Calu3 (cell line): Measurements from ENCODE around the gene RAB11FIP4. TPM values are rescaled to one million over a fixed set of nuclear protein-coding genes. Genes with fewer than 3 reads are reported as not detected.

Experiments
- BruUV-seq: library from RNA; stranded (reverse); fragments of 400-500 nt; replicated peaks from 2 replicates; lab custom pipeline; 2021; lab: Mats Ljungman, UMichigan
- CTCF ChIA-PET: fragments of 300-600 bp; sonication (Branson Sonifier 250); formaldehyde crosslinking; loops from one replicate; lab custom pipeline; 2022; ENCODE audit warnings: antibody characterized with exemption; lab: Charles Lee
- DNase-seq: peaks from one replicate; pipeline ENCODE4 v3.0.0; 2022
- H3K27ac Mint-ChIP-seq: one replicate; pipeline ENCODE4 v1.8.0; 2022; ENCODE audit warnings: mixed read lengths; ENCODE audit not compliant: unreplicated experiment
- H3K27me3 Mint-ChIP-seq: one replicate; pipeline ENCODE4 v1.8.0; 2022; ENCODE audit warnings: mixed read lengths; ENCODE audit not compliant: unreplicated experiment
- H3K36me3 Mint-ChIP-seq: one replicate; pipeline ENCODE4 v1.8.0; 2022; ENCODE audit warnings: mild to moderate bottlenecking, moderate library complexity, mixed read lengths; ENCODE audit not compliant: insufficient read depth, unreplicated experiment
- H3K4me1 Mint-ChIP-seq: one replicate; pipeline ENCODE4 v1.8.0; 2022; ENCODE audit warnings: mild to moderate bottlenecking, low read depth, mixed read lengths; ENCODE audit not compliant: unreplicated experiment
- H3K4me3 Mint-ChIP-seq: one replicate; pipeline ENCODE4 v1.8.0; 2022; ENCODE audit warnings: mild to moderate bottlenecking, low read depth, moderate library complexity, mixed read lengths; ENCODE audit not compliant: unreplicated experiment
- H3K9me3 Mint-ChIP-seq: one replicate; pipeline ENCODE4 v1.8.0; 2022; ENCODE audit warnings: low read depth, mixed read lengths; ENCODE audit not compliant: unreplicated experiment
- CTCF ChIP-seq: fragments of 200-600 bp; IDR thresholded peaks from one replicate; pipeline ENCODE4 v1.8.0; 2022; ENCODE audit warnings: antibody characterized with exemption; ENCODE audit not compliant: unreplicated experiment
- intact Hi-C: fragments of 100-400 bp; cut with micrococcal nuclease; formaldehyde crosslinking; loops from one replicate; pipeline ENCODE4 v1.10.0; 2022; ENCODE audit not compliant: unreplicated experiment
- total RNA-seq: library from RNA; stranded (reverse); gene quantifications from 2 replicates; pipeline ENCODE4 v1.2.3, GENCODE V29; 2022

The RAB11FIP4 gene
- total RNA-seq, 1 experiment from 2014 or later: 27.9 TPM

DNA sequence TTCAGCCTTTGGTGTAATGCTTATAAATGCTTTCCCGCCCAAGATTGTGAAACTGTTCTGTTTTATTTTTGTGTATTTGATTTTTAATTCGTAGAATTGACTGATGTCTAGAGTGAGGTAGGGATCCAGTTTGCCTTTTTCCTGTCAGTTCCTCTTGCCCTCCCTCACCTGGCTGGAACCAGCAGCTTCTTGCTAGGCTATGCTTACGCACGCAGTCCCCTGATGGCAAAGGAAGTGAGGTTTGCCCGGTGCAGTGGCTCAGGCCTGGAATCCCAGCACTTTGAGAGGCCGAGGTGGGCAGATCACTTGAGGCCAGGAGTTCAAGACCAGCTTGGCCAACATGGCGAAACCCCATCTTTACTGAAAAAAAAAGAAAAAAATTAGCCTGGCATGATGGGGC is 51.9 kb downstream of the RAB11FIP4 start:
- no peak overlapping the region for H3K27ac Mint-ChIP-seq
- BruUV-seq: no TSS peak
- peaks cover 16% of the 10 kb centered on the region for H3K27me3 Mint-ChIP-seq
- TF ChIP-seq CTCF: no peak
- no peak overlapping the region for H3K4me3 Mint-ChIP-seq
- CTCF ChIA-PET: no interaction called here
- H3K9me3 Mint-ChIP-seq: no peaks in the 10 kb centered on the region
- H3K4me1 Mint-ChIP-seq: no peaks in the 10 kb centered on the region
- no peaks in the 10 kb centered on the region for H3K36me3 Mint-ChIP-seq
- DNase-seq: no peak
- intact Hi-C loops: no loop called here

DNA sequence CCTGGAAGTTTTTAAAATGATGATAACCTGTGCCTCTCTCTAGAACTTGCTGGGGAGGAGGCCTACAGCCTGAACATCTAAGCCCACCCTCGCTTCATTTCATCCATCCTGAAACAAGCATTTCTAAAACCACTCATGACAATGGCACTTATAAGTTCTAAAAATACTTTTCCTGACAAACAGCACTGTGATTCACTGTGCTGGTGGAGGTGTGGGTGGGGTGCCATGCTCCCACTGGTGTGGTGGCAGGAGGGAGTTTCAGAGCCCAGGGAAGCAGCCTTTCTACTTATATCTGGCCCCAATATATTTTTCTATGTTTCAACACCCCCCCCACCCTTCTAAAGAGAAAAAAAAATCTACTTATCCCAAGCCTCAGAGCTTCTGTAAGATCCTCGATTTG is 52.6 kb downstream of the RAB11FIP4 start:
- Mint-ChIP-seq H3K36me3 (no peaks in the 10 kb centered on the region), H3K4me3 (no peak overlapping the region), H3K27ac (no peak overlapping the region), H3K27me3 (peaks cover 10% of the 10 kb centered on the region), H3K4me1 (peaks cover 4% of the 10 kb centered on the region), H3K9me3 (no peaks in the 10 kb centered on the region)
- DNase-seq: no peak
- BruUV-seq: no TSS peak
- intact Hi-C loops: no loop called here
- CTCF ChIA-PET: interaction anchor here (0.6 kb wide), 1 partner anchor 43 kb away, joined by 6 read pairs; no protein-coding TSS in a partner anchor
- TF ChIP-seq CTCF: no peak

- H3K4me1 Mint-ChIP-seq: peaks cover 21% of the 10 kb centered on the region
- intact Hi-C loops: loop anchor here (5.0 kb wide), 1 partner anchor 41 kb away; no protein-coding TSS in a partner anchor
- no peak for DNase-seq
- BruUV-seq: no TSS peak
- H3K36me3 Mint-ChIP-seq: no peaks in the 10 kb centered on the region
- no peak overlapping the region for H3K4me3 Mint-ChIP-seq
- no peaks in the 10 kb centered on the region for H3K27me3 Mint-ChIP-seq
- no peak overlapping the region for H3K27ac Mint-ChIP-seq
- no peak for TF ChIP-seq CTCF
- no peaks in the 10 kb centered on the region for H3K9me3 Mint-ChIP-seq
- CTCF ChIA-PET: no interaction called here
These were observed 54.9 kb downstream of the RAB11FIP4 start for GRCh38 chr17:31446195-31446967.

GRCh38 chr17:31448467-31449077 is 57.1 kb downstream of the RAB11FIP4 start:
- peaks cover 36% of the 10 kb centered on the region for H3K4me1 Mint-ChIP-seq
- H3K4me3 Mint-ChIP-seq: no peak overlapping the region
- peak; percentile 18 for DNase-seq
- CTCF ChIA-PET: interaction anchor here (0.6 to 0.9 kb wide), 2 partner anchors 39 to 59 kb away, joined by 3 read pairs; no protein-coding TSS in a partner anchor
- H3K9me3 Mint-ChIP-seq: no peaks in the 10 kb centered on the region
- no TSS peak for BruUV-seq
- H3K36me3 Mint-ChIP-seq: no peaks in the 10 kb centered on the region
- H3K27ac Mint-ChIP-seq: no peak overlapping the region
- intact Hi-C loops: loop anchor here (2.0 to 5.0 kb wide), 2 partner anchors 39 to 76 kb away; no protein-coding TSS in a partner anchor
- no peak for TF ChIP-seq CTCF
- H3K27me3 Mint-ChIP-seq: no peaks in the 10 kb centered on the region
